GM21447 (cell line): ENCODE data around the gene COMMD10.

ENCODE experiments used
- ATAC-seq: cut with Tn5 transposase; IDR thresholded peaks from one replicate; pipeline ENCODE4 v1.9.1; 2021; ENCODE audit not compliant: unreplicated experiment

Gene COMMD10

DNA sequence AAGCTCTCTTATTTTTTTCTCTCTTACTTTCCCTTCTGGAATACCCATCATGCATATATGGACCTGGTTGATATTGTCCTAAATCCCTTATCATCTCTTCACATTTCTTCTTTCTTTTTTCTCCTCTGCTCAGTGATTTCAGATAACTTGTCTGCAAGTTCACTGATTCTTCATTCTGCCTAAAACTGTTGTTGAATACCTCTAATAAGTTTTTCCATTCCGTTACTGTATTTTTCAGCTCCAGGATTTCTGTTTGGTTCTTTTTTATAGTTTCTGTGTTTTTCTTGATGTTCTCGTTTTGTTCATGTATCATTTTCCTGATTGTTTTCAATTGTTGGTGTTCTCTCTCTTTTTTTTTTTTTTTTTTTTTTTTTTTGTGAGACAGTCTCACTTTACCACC lies 203.7 kb downstream of the COMMD10 start:
- ATAC-seq, result no peak

DNA sequence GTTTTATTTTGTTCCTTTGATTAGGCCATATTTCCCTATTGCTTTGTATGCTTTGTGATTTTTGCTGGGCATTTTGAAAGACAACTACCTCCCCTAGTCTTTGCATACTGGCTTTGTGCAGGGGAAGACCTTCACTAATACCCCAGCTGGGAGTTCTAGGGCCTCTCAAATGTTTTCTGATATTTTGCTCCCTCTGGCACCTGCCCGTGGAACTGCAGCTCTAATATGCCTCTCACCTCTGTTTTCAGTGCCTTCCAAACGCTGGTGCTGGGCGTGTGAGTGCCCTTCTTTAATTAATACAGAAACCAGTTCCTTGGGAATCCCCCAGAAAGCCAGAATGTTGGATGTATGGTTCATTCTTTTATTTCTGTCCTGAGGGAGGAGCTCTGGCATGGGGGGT lies 204.5 kb downstream of the COMMD10 start:
- ATAC-seq, result no peak

DNA sequence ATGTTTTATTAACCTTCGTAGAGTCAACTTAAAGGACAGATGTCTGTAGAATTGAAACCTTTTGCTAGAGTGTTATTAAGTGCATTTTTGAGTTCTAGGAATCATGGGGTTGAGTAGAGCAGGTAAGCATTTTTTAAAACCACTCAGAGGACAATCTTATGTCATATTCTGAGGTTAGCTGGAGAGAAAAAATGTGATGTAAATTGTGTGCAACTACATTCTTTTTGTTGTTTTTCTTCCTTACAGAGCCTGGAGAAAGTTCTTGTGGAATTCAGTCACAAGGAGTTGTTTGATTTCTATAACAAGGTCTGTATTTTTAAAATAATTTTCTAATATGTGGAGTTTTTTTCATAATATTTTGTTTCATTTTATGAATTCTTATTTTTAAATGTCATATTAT lies 206.4 kb downstream of the COMMD10 start:
- ATAC-seq, result no peak

DNA sequence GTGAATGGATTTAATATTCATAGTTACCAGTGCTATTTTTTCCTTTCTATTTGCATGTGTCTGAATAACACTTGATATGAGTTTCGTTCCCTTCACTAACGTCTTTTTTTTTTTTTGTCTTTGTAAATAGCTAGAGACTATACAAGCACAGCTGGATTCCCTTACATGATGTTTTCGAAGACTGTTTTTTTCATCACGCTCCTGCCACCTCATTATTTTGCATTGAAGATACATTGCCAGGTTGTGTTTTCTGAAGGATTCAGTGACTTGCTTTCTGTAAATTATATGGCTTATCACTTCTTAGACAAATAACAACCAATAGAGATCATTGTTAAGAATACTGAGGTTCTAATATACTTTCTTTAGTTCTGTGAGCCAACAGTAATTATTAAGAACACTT lies 207.5 kb downstream of the COMMD10 start:
- no peak for ATAC-seq

DNA sequence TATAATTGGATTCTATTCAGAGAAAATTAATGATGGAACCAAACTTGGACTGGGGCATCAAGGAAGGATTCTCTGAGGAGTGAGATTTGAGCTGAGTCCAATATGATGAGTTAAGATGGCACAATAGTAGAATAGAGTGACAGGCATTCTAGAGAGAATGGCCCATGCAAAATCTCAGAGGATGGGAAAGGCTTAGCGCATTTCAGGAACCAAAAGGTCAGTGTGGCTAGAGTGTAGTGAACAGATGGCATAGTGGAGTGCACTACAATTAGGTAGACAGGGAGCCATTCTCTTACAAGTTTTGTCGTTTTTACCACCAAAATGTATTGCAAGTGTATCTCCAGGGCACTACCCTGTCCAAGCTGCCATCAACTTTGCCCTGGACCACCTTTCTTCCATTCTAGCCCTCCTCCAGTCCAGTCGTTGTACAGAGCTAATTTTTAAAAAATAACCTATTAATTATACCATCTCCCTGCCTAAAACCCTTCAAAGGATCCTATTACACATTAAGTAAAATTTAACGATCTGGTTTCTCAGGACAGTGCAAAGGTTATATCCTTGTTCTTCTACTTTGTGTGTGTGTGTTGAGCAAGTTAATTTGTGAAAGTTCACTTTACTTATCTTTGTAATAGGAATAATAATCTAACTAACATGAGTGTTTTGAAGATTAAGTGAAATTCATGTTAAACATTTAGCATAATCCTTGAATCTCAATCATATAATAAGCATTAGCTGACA lies 211.7 kb downstream of the COMMD10 start:
- no peak for ATAC-seq

DNA sequence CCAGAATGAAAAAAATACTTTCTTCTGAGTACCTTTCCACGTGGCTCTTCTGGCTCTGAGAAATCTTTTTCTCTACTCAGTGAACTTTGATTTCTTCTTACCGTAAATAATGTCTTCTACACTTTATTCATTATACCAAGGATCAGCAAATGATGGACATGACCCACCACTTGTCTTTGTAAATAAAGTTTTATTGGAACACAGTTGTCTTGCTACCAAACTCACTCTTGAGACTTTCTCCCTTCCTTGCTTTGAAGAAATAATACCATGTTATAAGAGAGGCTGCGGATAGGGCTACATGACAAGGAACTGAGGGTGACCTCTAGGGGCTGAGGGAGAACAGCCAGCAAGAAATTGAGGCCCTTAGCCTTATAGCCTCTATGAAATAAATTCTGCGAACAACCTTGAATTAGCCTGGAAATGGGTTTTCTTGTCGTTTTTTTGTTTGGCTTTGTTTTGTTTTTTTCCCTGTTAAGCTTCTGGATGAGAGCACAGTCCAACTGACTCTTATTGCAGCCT lies 212.5 kb downstream of the COMMD10 start:
- ATAC-seq, result no peak

DNA sequence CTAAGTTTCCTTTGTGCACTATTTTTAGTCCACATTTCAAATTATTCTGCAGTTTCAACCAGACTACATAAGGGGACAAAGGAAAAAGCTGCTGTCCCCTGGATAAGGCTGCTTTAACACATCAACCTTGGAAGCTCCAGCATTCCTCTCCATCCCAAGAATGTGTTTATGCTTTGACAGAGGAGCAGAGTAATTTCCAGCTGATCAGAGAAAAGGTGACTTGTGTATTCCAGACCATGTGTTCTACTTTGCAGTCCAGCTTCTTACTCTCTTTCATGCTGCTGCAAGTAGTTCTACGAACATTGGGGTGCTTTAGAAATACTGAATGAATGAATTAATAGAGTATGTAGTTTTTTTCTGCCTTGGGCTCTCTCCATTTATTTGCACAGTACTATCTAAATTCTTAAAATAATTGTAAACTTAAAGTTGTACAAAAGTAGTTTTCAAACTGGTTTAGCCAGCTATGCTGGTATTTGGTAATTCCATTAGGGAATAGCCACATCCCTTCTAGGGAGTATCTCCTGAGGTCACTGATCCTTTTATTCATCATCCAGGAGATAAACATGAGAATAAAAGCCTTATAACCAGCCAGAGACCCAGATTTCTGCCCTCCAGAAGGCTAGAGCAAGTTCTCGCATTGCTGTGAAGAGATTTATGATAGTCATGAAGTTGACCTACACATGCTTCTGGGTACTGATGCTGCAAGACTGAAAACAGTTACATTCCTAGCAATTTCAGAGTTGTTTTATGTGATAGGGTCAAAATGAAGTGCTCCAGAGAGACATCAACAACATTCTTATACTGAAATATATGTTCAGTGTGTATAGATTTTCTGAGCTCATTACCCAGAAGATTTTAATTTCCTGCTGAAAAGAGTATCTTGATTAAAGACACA lies 215.2 kb downstream of the COMMD10 start:
- no peak for ATAC-seq

DNA sequence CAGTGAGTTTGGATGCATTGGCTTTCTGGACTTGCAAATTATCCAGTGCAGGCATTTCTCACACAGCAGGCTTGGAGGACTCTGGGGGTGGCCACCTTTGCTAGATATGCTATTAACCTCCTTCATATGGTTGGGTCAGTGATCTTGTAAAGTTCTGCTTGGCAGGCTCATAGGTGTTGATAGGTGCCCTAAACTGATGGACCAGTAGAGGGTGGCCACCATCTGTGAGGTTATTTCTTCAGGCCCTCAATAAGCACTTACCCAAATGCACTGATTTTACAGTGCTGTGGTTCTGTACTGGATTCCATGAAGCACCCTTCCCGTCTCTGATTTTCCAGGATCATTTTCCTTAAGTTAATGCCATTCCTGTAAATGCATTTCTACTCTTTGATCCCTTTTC lies 216.3 kb downstream of the COMMD10 start:
- ATAC-seq, result no peak

DNA sequence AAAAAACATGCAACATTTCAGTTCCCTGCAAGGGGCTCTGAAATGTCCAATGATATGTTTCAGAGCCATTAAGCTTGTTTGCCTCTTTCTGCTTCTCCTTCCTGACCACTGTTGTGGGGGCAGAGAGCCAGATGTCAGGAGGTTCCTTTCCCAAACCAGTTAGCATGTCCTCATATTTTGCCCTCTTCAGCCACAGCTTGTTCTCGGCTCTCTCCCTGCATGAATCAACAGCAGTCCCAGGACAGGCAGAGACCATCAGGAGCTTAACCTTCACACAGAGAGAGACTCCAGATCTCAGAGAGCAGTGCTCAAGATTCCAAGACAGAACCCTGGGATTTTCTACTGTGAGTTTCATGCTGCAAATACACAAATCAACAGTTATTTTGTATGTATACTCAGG lies 218.5 kb downstream of the COMMD10 start:
- no peak for ATAC-seq

DNA sequence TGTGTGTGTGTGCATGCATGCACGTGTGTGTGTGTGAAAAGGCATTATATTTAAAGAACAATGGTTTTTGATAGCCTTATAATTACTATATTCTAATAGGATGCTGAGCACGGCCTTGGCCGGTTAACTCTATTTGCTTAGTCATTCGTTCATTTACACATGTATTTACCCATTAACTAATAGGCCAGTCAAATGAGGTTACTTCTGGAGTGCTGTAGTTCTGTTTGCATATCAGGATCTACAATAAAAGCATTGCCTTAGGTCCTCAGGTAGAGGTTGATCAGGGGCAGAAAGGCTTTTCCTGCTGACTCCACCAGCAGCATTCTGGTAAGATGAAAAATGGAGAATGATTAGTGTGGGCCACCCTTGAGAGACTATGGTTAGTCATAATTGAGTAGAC lies 219.0 kb downstream of the COMMD10 start:
- ATAC-seq, result no peak

DNA sequence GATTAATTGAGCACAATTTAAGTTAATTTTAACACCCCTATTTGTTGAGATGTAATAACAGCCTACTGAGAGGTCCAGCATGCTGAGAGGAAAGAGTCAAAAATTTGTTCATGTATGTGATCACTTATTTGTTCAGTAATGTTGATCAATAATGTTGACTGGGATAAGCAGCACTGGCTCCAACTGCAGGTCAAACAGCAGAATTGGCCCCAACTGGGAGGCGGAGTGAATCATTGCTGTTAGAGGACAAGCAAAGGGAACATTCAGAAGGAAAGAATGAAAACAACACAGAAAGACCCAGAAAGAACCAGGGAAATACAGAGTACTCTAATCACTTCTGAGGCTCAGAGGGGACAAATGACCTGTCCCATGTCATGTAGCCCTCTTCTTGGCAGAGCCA lies 221.1 kb downstream of the COMMD10 start:
- ATAC-seq, result no peak

DNA sequence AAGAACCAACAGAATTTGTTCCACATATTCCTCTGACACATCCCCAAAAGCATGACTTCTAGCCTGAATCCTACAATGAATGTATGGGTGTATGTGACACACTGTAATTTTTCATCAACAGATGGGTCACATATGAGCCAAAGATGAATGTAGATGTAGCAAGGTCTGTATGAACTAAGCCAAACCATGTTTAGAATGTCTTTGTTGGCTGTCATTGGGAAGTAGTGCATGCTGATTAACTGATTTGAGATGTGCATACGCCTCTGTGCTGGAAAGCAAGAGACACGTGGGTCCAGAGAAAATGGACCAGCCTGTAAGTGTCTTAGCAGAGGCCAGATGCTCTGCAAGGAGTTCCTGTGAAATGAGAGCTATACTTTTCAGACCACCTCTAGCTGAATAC lies 222.0 kb downstream of the COMMD10 start:
- no peak for ATAC-seq

DNA sequence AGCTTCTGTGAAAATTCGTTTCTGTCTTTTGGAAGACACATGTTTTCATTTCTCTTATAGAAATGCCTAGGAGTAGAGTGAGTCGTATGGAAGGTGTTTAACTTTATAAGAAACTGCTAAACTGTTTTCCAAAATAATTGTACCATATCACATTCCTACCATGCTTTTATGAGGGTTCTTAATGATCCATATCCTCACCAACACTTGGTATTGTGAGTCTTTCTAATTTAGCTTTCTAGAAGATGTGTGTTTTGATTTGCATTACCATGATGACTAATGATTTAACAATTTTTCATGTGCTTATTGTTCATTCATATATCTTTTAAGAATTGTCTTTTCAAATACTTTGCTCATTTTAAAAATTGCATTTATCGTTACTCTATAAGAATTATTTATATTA lies 223.6 kb downstream of the COMMD10 start:
- ATAC-seq, result no peak

DNA sequence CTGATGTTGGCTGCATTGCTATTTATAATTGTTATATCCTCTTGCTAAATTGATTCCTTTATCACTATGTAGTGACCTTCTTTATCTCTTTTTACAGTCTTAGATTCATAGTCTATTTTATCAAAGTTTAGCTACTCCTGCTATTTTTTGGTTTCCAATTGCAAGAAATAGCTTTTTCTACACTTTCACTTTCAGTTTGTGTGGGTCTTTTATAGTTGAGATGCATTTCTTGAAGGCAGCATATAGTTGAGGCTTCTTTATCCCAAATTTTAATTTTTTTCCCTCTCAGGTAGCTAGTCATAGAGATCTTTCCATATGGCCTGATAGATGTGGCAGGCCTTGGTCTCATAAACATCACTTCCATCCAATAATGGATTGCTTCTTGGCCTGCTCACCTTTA lies 228.5 kb downstream of the COMMD10 start:
- ATAC-seq, result no peak

DNA sequence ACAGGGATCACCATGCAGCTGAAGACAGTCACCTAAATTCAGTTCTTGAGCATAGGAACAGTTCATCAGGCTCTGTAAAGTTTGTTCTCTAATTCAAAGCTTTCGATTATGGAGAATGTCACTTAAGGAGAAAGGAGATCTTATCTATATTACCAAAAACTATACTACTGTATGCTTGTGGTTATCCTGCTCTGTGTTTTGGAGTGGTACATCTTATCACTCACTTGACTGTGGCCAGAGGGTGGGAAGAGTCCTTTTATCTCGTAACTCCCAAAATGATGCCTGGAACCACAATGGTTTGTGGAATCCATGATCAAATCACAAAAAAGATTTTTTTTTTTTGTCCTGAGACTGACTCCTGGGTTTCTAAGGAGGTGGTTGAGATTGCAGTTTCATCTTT lies 230.7 kb downstream of the COMMD10 start:
- no peak for ATAC-seq

DNA sequence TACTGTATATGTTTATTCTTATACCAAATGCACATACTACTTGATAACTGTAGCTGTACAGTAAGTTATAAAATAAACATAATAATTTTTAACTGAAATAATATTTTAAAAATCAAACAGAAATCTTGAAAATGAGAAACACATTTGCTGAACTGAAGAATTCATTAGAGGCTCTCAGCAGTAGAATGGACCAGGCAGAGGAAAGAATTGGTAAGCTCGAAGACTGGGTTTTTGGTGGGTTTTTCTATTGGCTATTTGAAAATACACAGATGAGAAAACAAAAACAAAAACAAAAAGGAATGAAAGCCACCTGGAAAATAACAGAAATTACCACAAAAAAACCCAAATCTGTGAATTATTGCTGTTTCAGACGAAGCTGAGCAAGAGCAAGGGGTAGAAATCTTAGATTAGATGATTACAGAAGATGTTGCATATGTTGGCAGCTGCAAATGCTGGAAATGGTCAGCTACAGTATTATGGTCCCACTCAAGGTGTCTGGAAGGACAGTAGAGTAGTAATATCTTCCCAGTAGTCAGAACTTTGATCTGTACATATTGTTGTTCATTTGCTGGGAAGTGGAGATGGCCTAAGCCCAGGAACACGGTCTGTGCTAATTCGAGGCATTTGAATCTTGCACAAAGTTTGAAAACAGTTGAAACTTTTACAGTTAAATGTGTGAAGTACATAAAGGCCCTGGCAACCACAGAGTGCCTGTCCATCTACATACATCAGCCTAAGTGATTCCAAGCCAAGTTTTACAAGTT lies 233.4 kb downstream of the COMMD10 start:
- ATAC-seq, result no peak

DNA sequence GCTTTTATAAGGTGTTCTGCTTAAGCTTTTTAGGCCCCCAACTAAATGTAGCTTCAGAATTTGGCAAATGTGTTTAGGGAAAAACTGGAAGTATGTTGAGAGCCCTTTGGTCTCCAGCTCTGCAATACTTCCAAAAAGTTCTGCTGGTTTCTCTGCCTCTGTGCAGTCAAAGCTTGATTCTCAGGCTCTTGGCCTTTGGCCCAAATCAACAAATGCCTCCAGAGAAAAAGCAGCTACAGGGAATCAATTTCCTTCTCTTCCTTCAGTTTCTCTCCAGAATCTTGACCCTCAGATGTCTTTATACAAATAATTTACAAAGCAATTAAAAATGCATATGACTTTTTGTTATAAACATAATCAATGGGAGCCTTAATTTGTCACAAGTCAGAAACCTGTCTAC lies 235.7 kb downstream of the COMMD10 start:
- ATAC-seq, result no peak

DNA sequence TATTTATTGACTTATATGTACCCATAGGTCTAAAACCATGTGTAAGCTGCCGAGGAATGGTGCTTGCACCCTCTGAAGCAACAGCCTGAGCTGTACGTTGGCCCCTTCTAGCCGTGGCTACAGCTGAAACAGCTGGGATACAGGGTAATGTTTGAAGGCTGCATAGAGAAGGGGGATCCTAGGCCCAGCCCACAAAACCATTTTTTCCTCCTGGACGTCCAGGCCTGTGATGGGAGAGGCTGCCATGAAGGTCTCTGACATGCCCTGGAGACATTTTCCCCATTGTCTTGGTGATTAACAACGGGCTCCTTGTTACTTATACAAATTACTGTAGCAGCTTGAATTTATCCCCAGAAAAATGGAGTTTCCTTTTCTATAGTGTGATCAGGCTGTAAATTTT lies 244.7 kb downstream of the COMMD10 start:
- no peak for ATAC-seq

DNA sequence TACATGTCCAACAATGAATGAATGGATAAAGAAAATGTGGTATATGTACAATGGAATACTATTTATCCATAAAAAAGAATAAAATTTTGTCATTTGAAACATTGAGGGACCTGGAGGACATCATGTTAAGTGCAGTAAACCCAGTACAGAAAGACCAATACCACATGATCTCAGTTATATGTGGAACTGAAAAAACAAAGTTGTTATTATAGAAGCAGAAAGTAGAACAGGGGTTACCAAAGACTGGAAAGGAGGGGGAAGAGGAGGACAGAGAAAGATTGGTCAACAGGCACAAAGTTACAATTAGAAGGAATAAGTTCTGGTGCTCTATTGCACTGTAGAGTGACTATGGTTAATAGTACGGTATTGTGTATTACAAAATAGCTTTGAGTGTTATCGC lies 256.0 kb downstream of the COMMD10 start:
- ATAC-seq, result no peak
